Measurements from ENCODE around the gene CST9. TPM values are rescaled to one million over a fixed set of nuclear protein-coding genes. Genes with fewer than 3 reads are reported as not detected.

The CST9 gene
- total and polyA plus RNA-seq, 9 of the 15 experiments (the other 6 are each of a cell fraction or from before 2014, with no cell fraction given): not detected

DNA sequence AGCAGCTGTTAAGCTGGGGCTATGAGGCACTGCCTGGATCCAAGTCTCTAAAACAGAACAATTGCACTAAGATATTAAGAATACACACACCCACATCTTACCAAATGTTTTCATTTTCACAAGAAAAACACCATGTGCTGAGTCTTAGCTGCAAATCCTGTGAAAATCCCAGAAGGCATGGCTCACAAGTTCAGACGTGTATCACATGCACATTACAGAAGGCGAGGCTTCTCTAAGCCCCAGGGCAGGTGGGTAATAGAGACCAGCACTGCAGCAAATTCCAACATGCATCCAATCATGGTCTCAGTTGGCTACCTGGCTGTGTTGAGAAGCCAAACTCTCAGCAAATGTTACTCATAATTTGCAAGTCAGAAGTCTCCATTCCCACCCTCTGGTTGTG, 48.3 kb upstream of the CST9 start:
- no peak overlapping the region for H3K9ac ChIP-seq (ENCODE audit: insufficient read depth in 1 of 2, low read depth in 2 of 2, low read length in 2 of 2)
- intact Hi-C loops (cut with micrococcal nuclease): no loop called here

More for the DNA sequence above, 48.3 kb upstream of the CST9 start:
- H3K4me3 ChIP-seq: no peak overlapping the region
- H3K27ac ChIP-seq (ENCODE audit: extremely low read depth, low read depth, low read length): no peak overlapping the region
- no peak overlapping the region for H2AFZ ChIP-seq (ENCODE audit: low read depth, low read length)
- no peaks in the 10 kb centered on the region for H3K9me3 ChIP-seq (replicated peaks; ENCODE audit: control insufficient read depth, insufficient read depth, low read depth, low read length)
- ATAC-seq: no peak
- FAIRE-seq: no peak
- BruUV-seq (replicated peaks): no TSS peak
- no peaks in the 10 kb centered on the region for H4K20me1 ChIP-seq (replicated peaks; ENCODE audit: control insufficient read depth, insufficient read depth, low read length)
- in situ Hi-C loops (cut with MboI): no loop called here
- peaks cover 0 to 6% of the 10 kb centered on the region in 2 experiments; a peak in 2 of 5 replicates for H3K4me1 ChIP-seq (replicated peaks in 1 of 2; ENCODE audit: control insufficient read depth in 2 of 2, insufficient read depth in 2 of 2, low read length in 2 of 2)
- 0% methylated on average over 2 of the region's 2 CpGs for WGBS (ENCODE audit: insufficient coverage, low coverage, missing lambda C conversion rate)
- no peak for TF ChIP-seq SNIP1 (IDR thresholded peaks at IDR 0.05; ENCODE audit: low read depth)
- TF ChIP-seq ZNF444 (CRISPR knock-in tag; IDR thresholded peaks at IDR 0.05): no peak
- TF ChIP-seq, protein P1, sequence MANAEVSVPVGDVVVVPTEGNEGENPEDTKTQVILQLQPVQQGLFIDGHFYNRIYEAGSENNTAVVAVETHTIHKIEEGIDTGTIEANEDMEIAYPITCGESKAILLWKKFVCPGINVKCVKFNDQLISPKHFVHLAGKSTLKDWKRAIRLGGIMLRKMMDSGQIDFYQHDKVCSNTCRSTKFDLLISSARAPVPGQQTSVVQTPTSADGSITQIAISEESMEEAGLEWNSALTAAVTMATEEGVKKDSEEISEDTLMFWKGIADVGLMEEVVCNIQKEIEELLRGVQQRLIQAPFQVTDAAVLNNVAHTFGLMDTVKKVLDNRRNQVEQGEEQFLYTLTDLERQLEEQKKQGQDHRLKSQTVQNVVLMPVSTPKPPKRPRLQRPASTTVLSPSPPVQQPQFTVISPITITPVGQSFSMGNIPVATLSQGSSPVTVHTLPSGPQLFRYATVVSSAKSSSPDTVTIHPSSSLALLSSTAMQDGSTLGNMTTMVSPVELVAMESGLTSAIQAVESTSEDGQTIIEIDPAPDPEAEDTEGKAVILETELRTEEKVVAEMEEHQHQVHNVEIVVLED (CRISPR knock-in tag; IDR thresholded peaks at IDR 0.05): no peak
- no peak for TF ChIP-seq NCOA4 (IDR thresholded peaks at IDR 0.05; ENCODE audit: partially characterized antibody)
- TF ChIP-seq NONO (IDR thresholded peaks at IDR 0.05; ENCODE audit: low read depth in 2 of 2, low read length in 1 of 2): no peak
- TF ChIP-seq, protein P2, sequence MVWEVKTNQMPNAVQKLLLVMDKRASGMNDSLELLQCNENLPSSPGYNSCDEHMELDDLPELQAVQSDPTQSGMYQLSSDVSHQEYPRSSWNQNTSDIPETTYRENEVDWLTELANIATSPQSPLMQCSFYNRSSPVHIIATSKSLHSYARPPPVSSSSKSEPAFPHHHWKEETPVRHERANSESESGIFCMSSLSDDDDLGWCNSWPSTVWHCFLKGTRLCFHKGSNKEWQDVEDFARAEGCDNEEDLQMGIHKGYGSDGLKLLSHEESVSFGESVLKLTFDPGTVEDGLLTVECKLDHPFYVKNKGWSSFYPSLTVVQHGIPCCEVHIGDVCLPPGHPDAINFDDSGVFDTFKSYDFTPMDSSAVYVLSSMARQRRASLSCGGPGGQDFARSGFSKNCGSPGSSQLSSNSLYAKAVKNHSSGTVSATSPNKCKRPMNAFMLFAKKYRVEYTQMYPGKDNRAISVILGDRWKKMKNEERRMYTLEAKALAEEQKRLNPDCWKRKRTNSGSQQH (CRISPR knock-in tag; IDR thresholded peaks at IDR 0.05): no peak
- TF ChIP-seq MECOM (CRISPR knock-in tag; IDR thresholded peaks at IDR 0.05): no peak
- no peak overlapping the region for H3K4me2 ChIP-seq (ENCODE audit: insufficient read depth, low read length)
- no peaks in the 10 kb centered on the region for H3K36me3 ChIP-seq (ENCODE audit: control insufficient read depth, insufficient read depth, low read length)
- no peaks in the 10 kb centered on the region for H3K79me2 ChIP-seq (ENCODE audit: control insufficient read depth, insufficient read depth, low read length)
- H3K9me1 ChIP-seq (ENCODE audit: control insufficient read depth, insufficient read depth, low read length): no peaks in the 10 kb centered on the region
- POLR2A ChIA-PET: interaction anchor here (0.6 kb wide), 1 partner anchor 1289 kb away, joined by 3 read pairs; no protein-coding TSS in a partner anchor
- H3K27me3 ChIP-seq (ENCODE audit: control insufficient read depth in 2 of 2, insufficient read depth in 2 of 2, low read length in 2 of 2): no peaks in the 10 kb centered on the region
- DNase-seq (ENCODE audit: extremely low read depth in 1 of 4, low spot score in 3 of 4): no peak
- CTCF ChIA-PET (ENCODE audit: low intra/inter-chr PET ratio): no interaction called here
